Measurements from ENCODE around the gene EFNA2.

Gene EFNA2

GRCh38 chr19:1281569-1282287 lies 3.9 kb upstream of the EFNA2 start:
- H3K9me3 Mint-ChIP-seq, result no peaks in the 10 kb centered on the region
- no peak for ATAC-seq
- H3K4me1 Mint-ChIP-seq, result peaks cover 20% of the 10 kb centered on the region
- no peak overlapping the region for H3K4me3 Mint-ChIP-seq
- H3K27ac Mint-ChIP-seq, result peak overlapping the region; percentile 63
- DNase-seq (ENCODE audit: low spot score in 2 of 2), result no peak
- peaks cover 37% of the 10 kb centered on the region for H3K36me3 Mint-ChIP-seq

GRCh38 chr19:1282588-1283206 lies 3.0 kb upstream of the EFNA2 start:
- Mint-ChIP-seq H3K36me3 (peaks cover 28% of the 10 kb centered on the region), H3K27ac (no peak overlapping the region), H3K4me1 (peaks cover 18% of the 10 kb centered on the region), H3K4me3 (no peak overlapping the region), H3K9me3 (no peaks in the 10 kb centered on the region)
- ATAC-seq (no peak), DNase-seq (ENCODE audit: low spot score in 2 of 2) (no peak)

- DNase-seq (ENCODE audit: low spot score in 2 of 2), result peak in 1 of 2 donors; percentile 57
- H3K9me3 Mint-ChIP-seq, result no peaks in the 10 kb centered on the region
- no peak overlapping the region for H3K4me3 Mint-ChIP-seq
- peaks cover 18% of the 10 kb centered on the region for H3K4me1 Mint-ChIP-seq
- no peak for ATAC-seq
- no peak overlapping the region for H3K27ac Mint-ChIP-seq
- H3K36me3 Mint-ChIP-seq, result peaks cover 21% of the 10 kb centered on the region
Measured at GRCh38 chr19:1283207-1283916, 2.3 kb upstream of the EFNA2 start.

GRCh38 chr19:1283917-1284292 lies 1.8 kb upstream of the EFNA2 start:
- H3K9me3 Mint-ChIP-seq, result no peaks in the 10 kb centered on the region
- DNase-seq (ENCODE audit: low spot score in 2 of 2) (no peak), ATAC-seq (no peak)
- H3K27ac Mint-ChIP-seq, result no peak overlapping the region
- peaks cover 16% of the 10 kb centered on the region for H3K36me3 Mint-ChIP-seq
- H3K4me3 Mint-ChIP-seq, result peak overlapping the region; percentile 46
- H3K4me1 Mint-ChIP-seq, result peaks cover 18% of the 10 kb centered on the region

GRCh38 chr19:1284293-1284978 lies 1.2 kb upstream of the EFNA2 start:
- DNase-seq (ENCODE audit: low spot score in 2 of 2) (no peak), ATAC-seq (no peak)
- peaks cover 10% of the 10 kb centered on the region for H3K36me3 Mint-ChIP-seq
- H3K4me3 Mint-ChIP-seq, result peak overlapping the region; percentile 46
- H3K9me3 Mint-ChIP-seq, result no peaks in the 10 kb centered on the region
- H3K27ac Mint-ChIP-seq, result no peak overlapping the region
- peaks cover 16% of the 10 kb centered on the region for H3K4me1 Mint-ChIP-seq

GRCh38 chr19:1284979-1285736 lies 515 bp upstream of the EFNA2 start:
- no peak overlapping the region for H3K27ac Mint-ChIP-seq
- DNase-seq (ENCODE audit: low spot score in 2 of 2), result peak in 1 of 2 donors; percentile 57
- peak overlapping the region; percentile 46 for H3K4me3 Mint-ChIP-seq
- no peak for ATAC-seq
- H3K4me1 Mint-ChIP-seq, result peaks cover 9% of the 10 kb centered on the region
- peaks cover 6% of the 10 kb centered on the region for H3K36me3 Mint-ChIP-seq
- H3K9me3 Mint-ChIP-seq, result no peaks in the 10 kb centered on the region

- ATAC-seq (no peak), DNase-seq (ENCODE audit: low spot score in 2 of 2) (no peak)
- H3K9me3 Mint-ChIP-seq, result no peaks in the 10 kb centered on the region
- peak overlapping the region; percentile 65 for H3K4me3 Mint-ChIP-seq
- no peak overlapping the region for H3K27ac Mint-ChIP-seq
- H3K4me1 Mint-ChIP-seq, result peaks cover 6% of the 10 kb centered on the region
- H3K36me3 Mint-ChIP-seq, result peaks cover 3% of the 10 kb centered on the region
Measured at GRCh38 chr19:1286487-1287353, 1.0 kb downstream of the EFNA2 start.

- H3K4me3 Mint-ChIP-seq, result no peak overlapping the region
- DNase-seq (ENCODE audit: low spot score in 2 of 2) (no peak), ATAC-seq (no peak)
- H3K27ac Mint-ChIP-seq, result no peak overlapping the region
- no peaks in the 10 kb centered on the region for H3K36me3 Mint-ChIP-seq
- peaks cover 6% of the 10 kb centered on the region for H3K4me1 Mint-ChIP-seq
- H3K9me3 Mint-ChIP-seq, result no peaks in the 10 kb centered on the region
Measured at GRCh38 chr19:1287354-1288225, 1.9 kb downstream of the EFNA2 start.

- H3K36me3 Mint-ChIP-seq, result no peaks in the 10 kb centered on the region
- no peak overlapping the region for H3K27ac Mint-ChIP-seq
- DNase-seq (ENCODE audit: low spot score in 2 of 2) (no peak), ATAC-seq (no peak)
- H3K4me1 Mint-ChIP-seq, result peaks cover 6% of the 10 kb centered on the region
- no peaks in the 10 kb centered on the region for H3K9me3 Mint-ChIP-seq
- no peak overlapping the region for H3K4me3 Mint-ChIP-seq
Measured at GRCh38 chr19:1288226-1288612, 2.5 kb downstream of the EFNA2 start.

GRCh38 chr19:1288833-1289685 lies 3.4 kb downstream of the EFNA2 start:
- Mint-ChIP-seq H3K36me3 (no peaks in the 10 kb centered on the region), H3K4me3 (no peak overlapping the region), H3K4me1 (peaks cover 6% of the 10 kb centered on the region), H3K9me3 (no peaks in the 10 kb centered on the region), H3K27ac (no peak overlapping the region)
- ATAC-seq, result peak; percentile 5
- DNase-seq (ENCODE audit: low spot score in 2 of 2), result no peak

- no peak overlapping the region for H3K4me3 Mint-ChIP-seq
- peaks cover 6% of the 10 kb centered on the region for H3K4me1 Mint-ChIP-seq
- no peaks in the 10 kb centered on the region for H3K9me3 Mint-ChIP-seq
- no peak overlapping the region for H3K27ac Mint-ChIP-seq
- ATAC-seq (no peak), DNase-seq (ENCODE audit: low spot score in 2 of 2) (no peak)
- H3K36me3 Mint-ChIP-seq, result no peaks in the 10 kb centered on the region
Measured at GRCh38 chr19:1289686-1290025, 4.0 kb downstream of the EFNA2 start.

- no peaks in the 10 kb centered on the region for H3K36me3 Mint-ChIP-seq
- no peak overlapping the region for H3K4me3 Mint-ChIP-seq
- no peaks in the 10 kb centered on the region for H3K9me3 Mint-ChIP-seq
- peaks cover 6% of the 10 kb centered on the region for H3K4me1 Mint-ChIP-seq
- no peak overlapping the region for H3K27ac Mint-ChIP-seq
- no peak for DNase-seq (ENCODE audit: low spot score in 2 of 2)
- ATAC-seq, result no peak
Measured at GRCh38 chr19:1290196-1290702, 4.6 kb downstream of the EFNA2 start.

All from stimulated activated effector memory CD8-positive, alpha-beta T cell treated with anti-CD3 and anti-CD28 coated beads, Interleukin-12 subunit alpha, Interleukin-12 subunit beta, amount 100 ng/mL, for 72 hours (primary cell).